Measurements from ENCODE around the gene STK11IP. TPM values are rescaled to one million over a fixed set of nuclear protein-coding genes. Genes with fewer than 3 reads are reported as not detected.

Gene STK11IP
- total RNA-seq, 2 donors from 2014 or later = 20.0 to 25.3 TPM

DNA sequence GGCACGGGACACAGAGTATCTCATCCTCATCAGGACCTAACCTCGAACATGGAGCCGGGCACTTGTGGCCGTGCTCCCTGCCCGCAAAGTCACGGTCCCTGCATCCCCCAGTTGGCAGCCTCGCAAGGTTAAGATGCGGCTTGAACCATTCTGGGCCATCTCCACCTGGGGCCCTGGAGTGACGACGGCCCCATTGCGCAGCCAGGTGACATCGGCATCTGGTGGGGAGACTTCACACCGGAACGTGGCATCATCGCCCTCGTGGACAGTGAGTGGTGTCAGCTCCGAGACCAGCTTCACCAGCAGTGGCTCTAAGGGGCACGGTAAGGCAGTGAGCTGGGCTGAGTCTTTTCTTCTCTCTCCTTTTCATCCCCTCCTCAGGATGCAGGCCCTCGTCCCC lies 41.2 kb upstream of the STK11IP start:
- ATAC-seq (ENCODE audit: insufficient number of reproducible peaks, low FRiP score, low read depth) = no peak
- H3K27me3 ChIP-seq (replicated peaks; ENCODE audit: insufficient read depth) = no peaks in the 10 kb centered on the region
- peaks cover 5% of the 10 kb centered on the region for H3K36me3 ChIP-seq
- DNase-seq (ENCODE audit: low spot score) = no peak
- TF ChIP-seq, protein P1, sequence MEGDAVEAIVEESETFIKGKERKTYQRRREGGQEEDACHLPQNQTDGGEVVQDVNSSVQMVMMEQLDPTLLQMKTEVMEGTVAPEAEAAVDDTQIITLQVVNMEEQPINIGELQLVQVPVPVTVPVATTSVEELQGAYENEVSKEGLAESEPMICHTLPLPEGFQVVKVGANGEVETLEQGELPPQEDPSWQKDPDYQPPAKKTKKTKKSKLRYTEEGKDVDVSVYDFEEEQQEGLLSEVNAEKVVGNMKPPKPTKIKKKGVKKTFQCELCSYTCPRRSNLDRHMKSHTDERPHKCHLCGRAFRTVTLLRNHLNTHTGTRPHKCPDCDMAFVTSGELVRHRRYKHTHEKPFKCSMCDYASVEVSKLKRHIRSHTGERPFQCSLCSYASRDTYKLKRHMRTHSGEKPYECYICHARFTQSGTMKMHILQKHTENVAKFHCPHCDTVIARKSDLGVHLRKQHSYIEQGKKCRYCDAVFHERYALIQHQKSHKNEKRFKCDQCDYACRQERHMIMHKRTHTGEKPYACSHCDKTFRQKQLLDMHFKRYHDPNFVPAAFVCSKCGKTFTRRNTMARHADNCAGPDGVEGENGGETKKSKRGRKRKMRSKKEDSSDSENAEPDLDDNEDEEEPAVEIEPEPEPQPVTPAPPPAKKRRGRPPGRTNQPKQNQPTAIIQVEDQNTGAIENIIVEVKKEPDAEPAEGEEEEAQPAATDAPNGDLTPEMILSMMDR (IDR thresholded peaks at IDR 0.05) = no peak
- no peaks in the 10 kb centered on the region for H3K9me3 ChIP-seq
- H3K4me3 ChIP-seq = no peak overlapping the region
- no peak overlapping the region for H3K27ac ChIP-seq
- H3K4me1 ChIP-seq (ENCODE audit: control insufficient read depth in 1 of 2, low read depth in 2 of 2) = peaks cover 10 to 16% of the 10 kb centered on the region in 2 donors

DNA sequence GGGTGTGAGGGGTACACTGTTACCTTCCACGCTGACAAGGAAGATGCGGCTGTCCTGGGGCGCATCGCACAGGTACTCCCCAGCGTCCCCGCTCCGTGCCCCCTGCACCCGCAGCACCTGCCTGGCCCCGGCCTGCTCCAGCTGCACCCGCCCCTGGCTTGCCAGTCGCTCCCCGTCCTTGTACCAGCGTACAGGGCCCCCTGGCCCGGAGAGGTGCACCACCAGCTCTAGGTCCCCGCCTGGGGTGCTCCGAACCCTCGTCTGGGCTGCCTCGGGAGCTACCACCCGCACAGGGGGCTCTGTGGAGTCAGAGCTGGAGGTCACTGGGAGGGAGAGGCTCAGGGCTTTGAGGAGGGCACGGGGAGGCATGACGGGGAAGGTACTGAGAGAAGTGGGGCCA lies 40.3 kb upstream of the STK11IP start:
- no peaks in the 10 kb centered on the region for H3K9me3 ChIP-seq
- peaks cover 8% of the 10 kb centered on the region for H3K36me3 ChIP-seq
- H3K4me3 ChIP-seq = no peak overlapping the region
- H3K27ac ChIP-seq = no peak overlapping the region
- no peak for DNase-seq (ENCODE audit: low spot score)
- no peaks in the 10 kb centered on the region for H3K27me3 ChIP-seq (replicated peaks; ENCODE audit: insufficient read depth)
- H3K4me1 ChIP-seq (ENCODE audit: control insufficient read depth in 1 of 2, low read depth in 2 of 2) = peaks cover 5 to 8% of the 10 kb centered on the region in 2 donors
- TF ChIP-seq, protein P1 (IDR thresholded peaks at IDR 0.05) = no peak
- ATAC-seq (ENCODE audit: insufficient number of reproducible peaks, low FRiP score, low read depth) = no peak

DNA sequence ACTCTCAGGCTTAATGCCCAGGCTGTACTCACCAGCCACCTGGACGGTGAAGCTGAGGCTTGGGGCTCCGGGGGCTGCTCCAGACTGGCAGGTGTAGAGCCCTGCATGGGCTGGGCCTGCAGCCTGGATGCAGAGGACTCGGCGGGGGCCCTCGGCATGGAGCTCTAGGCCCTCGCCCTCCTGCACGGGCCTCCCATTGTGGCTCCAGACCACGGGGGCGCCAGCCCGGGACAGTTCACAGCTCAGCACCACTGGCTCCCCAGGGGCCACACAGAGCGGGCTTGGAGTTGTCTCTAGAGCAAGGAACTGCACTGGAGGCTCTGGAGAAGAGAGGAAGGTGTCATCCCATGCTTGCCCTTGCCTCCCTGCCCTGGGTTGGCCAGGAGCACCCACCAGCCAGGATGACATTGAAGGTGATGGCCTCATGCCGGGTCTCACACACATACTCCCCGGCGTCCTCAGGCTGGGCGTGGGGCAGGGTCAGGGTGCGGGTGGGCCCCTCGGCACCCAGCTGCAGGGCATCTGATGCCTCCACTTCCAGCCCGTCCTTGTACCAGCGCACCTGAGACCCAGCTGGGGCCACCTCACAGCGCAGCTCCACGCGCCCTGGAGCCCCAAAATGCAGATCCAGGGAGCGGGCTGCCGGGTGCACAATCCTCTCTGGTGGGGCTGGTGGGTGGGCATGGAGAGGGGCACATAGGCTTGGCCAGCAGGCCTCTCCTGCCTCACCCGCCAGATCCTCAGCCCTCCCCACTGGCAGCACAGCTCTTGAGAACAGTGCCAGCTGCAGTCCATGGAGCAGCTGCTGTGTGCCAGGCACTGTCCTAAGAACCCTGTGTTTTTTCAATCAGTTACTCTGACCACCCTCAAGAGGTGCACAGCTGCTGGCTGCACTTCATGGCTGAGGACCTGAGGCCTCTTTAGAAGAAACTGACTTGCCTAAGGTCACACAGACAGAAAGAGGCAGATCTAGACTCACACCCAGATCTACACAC lies 39.6 kb upstream of the STK11IP start:
- DNase-seq (ENCODE audit: low spot score) (no peak), ATAC-seq (ENCODE audit: insufficient number of reproducible peaks, low FRiP score, low read depth) (no peak)
- Histone ChIP-seq H3K27me3 (replicated peaks; ENCODE audit: insufficient read depth) (no peaks in the 10 kb centered on the region), H3K36me3 (peaks cover 13% of the 10 kb centered on the region), H3K4me1 (ENCODE audit: control insufficient read depth in 1 of 2, low read depth in 2 of 2) (peaks cover under 1 to 4% of the 10 kb centered on the region in 2 donors), H3K9me3 (no peaks in the 10 kb centered on the region), H3K27ac (no peak overlapping the region), H3K4me3 (no peak overlapping the region)
- TF ChIP-seq, protein P1 (IDR thresholded peaks at IDR 0.05) = no peak

DNA sequence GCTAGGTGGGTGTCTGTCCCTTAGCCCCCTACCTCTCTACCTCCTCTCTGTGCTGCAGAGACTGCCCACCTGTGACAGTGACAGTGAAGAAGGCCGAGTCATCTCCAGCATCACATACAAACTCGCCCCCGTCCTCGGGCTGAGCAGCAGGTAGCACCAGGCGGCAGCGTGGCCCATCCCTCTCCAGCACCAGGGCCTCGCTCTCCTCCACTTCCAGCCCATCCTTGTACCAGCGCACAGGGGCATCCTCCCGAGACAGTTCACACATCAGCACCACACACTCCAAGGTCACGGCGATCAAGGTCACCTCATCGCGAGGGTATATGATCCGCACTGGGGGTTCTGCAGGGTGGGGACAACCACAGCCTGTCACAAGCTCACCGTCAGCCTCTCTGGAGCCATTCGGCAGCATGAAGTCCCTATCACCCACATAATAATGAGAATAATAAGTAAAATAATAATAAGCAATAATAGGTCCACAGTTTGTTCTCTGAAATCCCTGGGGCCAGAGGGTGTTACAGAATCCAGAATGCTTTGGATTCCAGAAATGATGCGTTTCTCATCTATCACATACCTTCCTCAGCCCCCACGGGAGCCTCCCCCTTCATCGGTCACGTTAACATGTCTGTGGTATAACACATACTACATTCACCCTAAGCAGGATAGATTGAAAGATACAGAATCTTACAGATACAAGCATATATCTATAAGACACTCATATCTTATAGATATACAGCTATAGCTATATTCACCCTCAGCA lies 38.3 kb upstream of the STK11IP start:
- ATAC-seq (ENCODE audit: insufficient number of reproducible peaks, low FRiP score, low read depth) = no peak

More for the DNA sequence above, 38.3 kb upstream of the STK11IP start:
- H3K9me3 ChIP-seq = no peaks in the 10 kb centered on the region
- H3K27ac ChIP-seq = no peak overlapping the region
- H3K27me3 ChIP-seq (replicated peaks; ENCODE audit: insufficient read depth) = no peaks in the 10 kb centered on the region
- no peaks in the 10 kb centered on the region for H3K4me1 ChIP-seq (ENCODE audit: control insufficient read depth in 1 of 2, low read depth in 2 of 2)
- TF ChIP-seq, protein P1 (IDR thresholded peaks at IDR 0.05) = no peak
- peaks cover 24% of the 10 kb centered on the region for H3K36me3 ChIP-seq
- DNase-seq (ENCODE audit: low spot score) = no peak
- no peak overlapping the region for H3K4me3 ChIP-seq

All from thoracic aorta (tissue), 2 donors.